ENCODE measurements around the gene MRPS18A. TPM values are rescaled to one million over a fixed set of nuclear protein-coding genes. Genes with fewer than 3 reads are reported as not detected.
A peak's percentile ranks its signal among the peaks of the same experiment; 100 is the strongest.

The MRPS18A gene
- total and polyA plus RNA-seq, 2 experiments from 2014 or later, result 33.7 to 39.2 TPM

DNA sequence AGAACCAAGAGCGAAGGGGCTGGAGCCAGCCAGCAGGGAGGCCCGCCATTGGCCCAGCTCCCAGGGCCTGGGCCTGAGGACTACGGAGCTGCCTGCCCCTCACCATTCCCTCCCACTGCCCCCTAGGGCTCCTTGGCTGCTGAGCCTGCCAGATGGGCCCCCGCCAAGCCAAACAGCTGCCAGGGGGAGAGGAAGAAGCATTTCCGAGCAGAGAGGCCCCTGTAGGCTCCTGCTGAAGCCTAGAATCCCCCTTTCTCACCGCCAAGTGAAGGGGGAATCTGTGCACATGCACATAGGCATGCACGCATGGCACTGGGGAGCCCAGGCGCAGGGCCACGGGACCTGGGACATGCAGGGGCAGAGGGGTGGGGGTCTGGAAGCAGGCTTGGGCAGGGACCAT, 28.5 kb upstream of the MRPS18A start:
- H3K4me3 ChIP-seq, result no peak overlapping the region
- H3K9ac ChIP-seq, result no peak overlapping the region
- H3K79me2 ChIP-seq (ENCODE audit: insufficient read depth), result no peaks in the 10 kb centered on the region
- H4K20me1 ChIP-seq (ENCODE audit: insufficient read depth), result no peaks in the 10 kb centered on the region
- TF ChIP-seq EZH2phosphoT487 (IDR thresholded peaks at IDR 0.05; ENCODE audit: insufficient read depth, low read depth) (no peak), EZH2 (IDR thresholded peaks at IDR 0.05; ENCODE audit: insufficient read depth, poor library complexity, severe bottlenecking) (no peak)
- H3K4me2 ChIP-seq (ENCODE audit: unreplicated experiment), result no peak overlapping the region
- H3K36me3 ChIP-seq (ENCODE audit: low read depth), result no peaks in the 10 kb centered on the region
- no peak for DNase-seq
- 0 out of 2 replicates have a peak, but pooled peaks cover 6% of the 10 kb centered on the region for H3K4me1 ChIP-seq (ENCODE audit: insufficient read depth)
- no peak overlapping the region for H3K27ac ChIP-seq
- WGBS, 2 experiments (ENCODE audit: low coverage in 1 of 2, low lambda C conversion rate in 2 of 2, missing lambda C conversion rate in 2 of 2), result 71 to 72% methylated on average over 8 to 9 of the region's 9 CpGs
- H3F3A ChIP-seq (ENCODE audit: insufficient read depth), result no peaks in the 10 kb centered on the region
- no peaks in the 10 kb centered on the region for H3K27me3 ChIP-seq (replicated peaks; ENCODE audit: insufficient read depth)
- H3K9me2 ChIP-seq (ENCODE audit: insufficient read depth), result no peaks in the 10 kb centered on the region
- H2AFZ ChIP-seq, result no peak overlapping the region
- no peaks in the 10 kb centered on the region for H3K9me3 ChIP-seq (ENCODE audit: low read depth)
- in situ Hi-C loops (cut with MboI), result no loop called here

DNA sequence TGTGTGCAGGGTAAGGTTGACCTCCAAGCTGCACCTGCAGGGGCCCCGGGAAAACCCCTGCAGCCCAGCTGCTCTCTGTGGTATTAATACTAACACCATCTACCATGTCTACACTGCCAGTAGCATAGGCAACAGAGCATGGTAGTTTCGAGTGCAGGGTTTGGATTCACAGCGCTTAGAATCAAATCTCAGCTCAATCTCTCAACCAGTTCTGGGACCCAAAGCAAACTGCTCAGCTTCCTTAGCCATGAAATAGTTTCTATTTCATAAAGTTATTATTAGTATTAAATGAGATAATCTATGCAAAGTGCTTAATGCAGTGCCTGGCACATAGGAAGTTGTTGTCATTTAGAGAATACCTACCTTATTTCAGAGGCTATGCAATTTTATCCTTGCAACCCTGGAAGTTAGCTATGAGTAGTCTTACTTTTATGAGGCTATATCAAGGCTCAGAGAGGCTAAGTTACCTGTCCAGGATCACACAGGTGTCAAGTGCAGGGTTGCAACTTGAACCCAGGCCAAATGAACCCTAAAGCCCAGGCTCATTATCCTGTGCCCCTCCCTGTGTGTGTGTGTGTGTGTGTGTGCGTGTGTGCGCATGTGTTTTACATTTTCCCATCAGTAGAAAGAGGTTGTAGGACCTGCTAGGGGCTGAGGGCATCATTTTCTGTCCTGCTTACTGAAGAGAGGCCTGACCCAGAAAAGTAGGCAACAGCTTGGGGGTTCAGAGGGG, 27.6 kb upstream of the MRPS18A start:
- Histone ChIP-seq H2AFZ (no peak overlapping the region), H3K9me2 (ENCODE audit: insufficient read depth) (no peaks in the 10 kb centered on the region), H3K27me3 (replicated peaks; ENCODE audit: insufficient read depth) (no peaks in the 10 kb centered on the region), H3K4me1 (ENCODE audit: insufficient read depth) (0 out of 2 replicates have a peak, but pooled peaks cover 6% of the 10 kb centered on the region), H3K27ac (no peak overlapping the region), H3K36me3 (ENCODE audit: low read depth) (no peaks in the 10 kb centered on the region), H3F3A (ENCODE audit: insufficient read depth) (no peaks in the 10 kb centered on the region), H3K9ac (no peak overlapping the region), H3K4me3 (no peak overlapping the region), H4K20me1 (ENCODE audit: insufficient read depth) (no peaks in the 10 kb centered on the region), H3K79me2 (ENCODE audit: insufficient read depth) (no peaks in the 10 kb centered on the region), H3K4me2 (ENCODE audit: unreplicated experiment) (no peak overlapping the region), H3K9me3 (ENCODE audit: low read depth) (no peaks in the 10 kb centered on the region)
- TF ChIP-seq EZH2phosphoT487 (IDR thresholded peaks at IDR 0.05; ENCODE audit: insufficient read depth, low read depth), result no peak
- TF ChIP-seq EZH2 (IDR thresholded peaks at IDR 0.05; ENCODE audit: insufficient read depth, poor library complexity, severe bottlenecking), result no peak
- WGBS, 2 experiments (ENCODE audit: low coverage in 1 of 2, low lambda C conversion rate in 2 of 2, missing lambda C conversion rate in 2 of 2), result 55 to 61% methylated on average over 5 of the region's 5 CpGs
- DNase-seq, result no peak
- in situ Hi-C loops (cut with MboI), result no loop called here

DNA sequence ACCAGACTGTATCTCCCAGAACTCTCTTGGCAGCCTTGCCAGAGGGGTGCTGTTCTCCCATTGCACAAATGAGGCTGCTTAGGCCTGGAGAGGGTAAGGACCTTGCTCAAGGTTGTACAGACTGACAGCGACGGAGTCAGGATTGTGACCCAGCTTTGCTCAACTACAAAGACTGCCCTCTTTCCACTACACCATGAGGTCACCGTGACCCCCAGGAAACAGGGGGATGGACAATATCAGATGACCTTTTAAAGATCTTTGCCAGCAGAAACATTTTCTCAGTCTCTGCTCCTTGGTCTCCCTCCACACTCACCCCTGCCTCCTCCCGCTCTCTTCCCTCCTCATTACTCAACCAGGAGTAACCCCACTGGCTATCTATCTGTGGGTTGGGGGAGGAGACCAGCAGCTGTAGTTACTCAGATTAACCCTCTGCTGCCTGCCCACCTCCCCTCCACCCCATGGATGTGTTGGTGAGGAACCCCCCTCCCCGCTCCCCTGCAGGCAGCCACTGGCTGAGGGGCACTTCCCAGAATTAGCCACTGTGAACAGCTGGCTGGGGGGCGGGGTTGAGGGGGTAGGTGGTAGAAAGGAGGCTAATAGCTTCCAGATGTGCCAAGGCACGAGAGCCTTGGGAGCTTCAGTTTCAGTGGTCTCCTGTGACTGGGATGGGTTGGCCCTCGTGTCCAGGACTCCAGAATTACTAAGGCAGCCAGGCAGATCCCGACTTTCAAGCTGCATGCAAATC, 26.9 kb upstream of the MRPS18A start:
- no peak for TF ChIP-seq EZH2phosphoT487 (IDR thresholded peaks at IDR 0.05; ENCODE audit: insufficient read depth, low read depth)
- TF ChIP-seq EZH2 (IDR thresholded peaks at IDR 0.05; ENCODE audit: insufficient read depth, poor library complexity, severe bottlenecking), result no peak

DNA sequence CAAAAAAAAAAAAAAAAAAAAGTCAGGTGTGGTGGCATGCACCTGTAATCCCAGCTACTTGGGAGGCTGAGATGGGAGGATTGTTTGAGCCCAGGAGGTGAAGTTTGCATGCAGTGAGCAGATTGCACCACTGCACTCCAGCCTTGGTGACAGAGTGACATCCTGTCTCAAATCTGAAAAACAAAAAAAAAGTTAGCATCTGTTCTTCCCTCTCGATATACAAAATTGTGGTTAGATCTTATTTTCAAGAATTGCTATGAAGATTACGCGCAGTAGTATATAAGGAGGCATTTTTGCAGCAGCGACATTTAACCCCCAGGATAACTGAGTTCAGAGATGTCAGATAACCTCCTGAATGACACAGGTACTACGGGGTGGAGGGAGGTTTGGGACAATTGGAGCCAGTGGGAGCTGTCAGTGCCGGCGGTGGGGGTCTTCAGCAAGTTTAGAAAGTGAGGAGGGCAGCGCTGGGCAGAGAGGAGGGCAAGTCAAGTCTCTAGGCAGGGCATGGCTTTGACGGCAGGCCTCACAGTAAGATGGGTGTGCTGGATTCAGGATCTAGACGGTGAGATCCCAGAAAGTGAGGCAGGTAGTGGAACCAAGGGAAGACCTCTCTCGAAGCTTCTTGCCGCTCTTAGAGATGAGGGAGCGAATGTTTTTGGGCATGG, 26.2 kb upstream of the MRPS18A start:
- Histone ChIP-seq H3K27me3 (replicated peaks; ENCODE audit: insufficient read depth) (no peaks in the 10 kb centered on the region), H3K4me3 (no peak overlapping the region), H4K20me1 (ENCODE audit: insufficient read depth) (no peaks in the 10 kb centered on the region), H3K9me2 (ENCODE audit: insufficient read depth) (no peaks in the 10 kb centered on the region), H3F3A (ENCODE audit: insufficient read depth) (0 out of 2 replicates have a peak, but pooled peaks cover 8% of the 10 kb centered on the region), H3K27ac (no peak overlapping the region), H3K9ac (no peak overlapping the region), H3K9me3 (ENCODE audit: low read depth) (no peaks in the 10 kb centered on the region), H3K4me1 (ENCODE audit: insufficient read depth) (peaks cover 18% of the 10 kb centered on the region), H2AFZ (no peak overlapping the region), H3K4me2 (ENCODE audit: unreplicated experiment) (no peak overlapping the region), H3K79me2 (ENCODE audit: insufficient read depth) (no peaks in the 10 kb centered on the region), H3K36me3 (ENCODE audit: low read depth) (no peaks in the 10 kb centered on the region)
- WGBS, 2 experiments (ENCODE audit: low coverage in 1 of 2, low lambda C conversion rate in 2 of 2, missing lambda C conversion rate in 2 of 2), result 93 to 94% methylated on average over 13 of the region's 13 CpGs
- in situ Hi-C loops (cut with MboI), result no loop called here
- TF ChIP-seq EZH2phosphoT487 (IDR thresholded peaks at IDR 0.05; ENCODE audit: insufficient read depth, low read depth) (no peak), EZH2 (IDR thresholded peaks at IDR 0.05; ENCODE audit: insufficient read depth, poor library complexity, severe bottlenecking) (no peak)
- DNase-seq, result no peak

More for the DNA sequence above, 26.9 kb upstream of the MRPS18A start:
- Histone ChIP-seq H3K4me3 (no peak overlapping the region), H3K4me1 (ENCODE audit: insufficient read depth) (peaks cover 11% of the 10 kb centered on the region; the same call in 1 of the 2 replicates), H3K36me3 (ENCODE audit: low read depth) (no peaks in the 10 kb centered on the region), H4K20me1 (ENCODE audit: insufficient read depth) (no peaks in the 10 kb centered on the region), H2AFZ (no peak overlapping the region), H3K9me3 (ENCODE audit: low read depth) (no peaks in the 10 kb centered on the region), H3K27ac (no peak overlapping the region), H3F3A (ENCODE audit: insufficient read depth) (0 out of 2 replicates have a peak, but pooled peaks cover 5% of the 10 kb centered on the region), H3K9ac (no peak overlapping the region), H3K27me3 (replicated peaks; ENCODE audit: insufficient read depth) (no peaks in the 10 kb centered on the region), H3K4me2 (ENCODE audit: unreplicated experiment) (no peak overlapping the region), H3K79me2 (ENCODE audit: insufficient read depth) (no peaks in the 10 kb centered on the region), H3K9me2 (ENCODE audit: insufficient read depth) (no peaks in the 10 kb centered on the region)
- in situ Hi-C loops (cut with MboI), result no loop called here
- DNase-seq, result peak; percentile 33
- WGBS, 2 experiments (ENCODE audit: low coverage in 1 of 2, low lambda C conversion rate in 2 of 2, missing lambda C conversion rate in 2 of 2), result 41 to 46% methylated on average over 9 of the region's 9 CpGs

Measured in GM23248 (cell line).